GM23338 (cell line): Measurements from ENCODE around the gene PCDHGC4. TPM values are rescaled to one million over a fixed set of nuclear protein-coding genes. Genes with fewer than 3 reads are reported as not detected.
A peak's percentile ranks its signal among the peaks of the same experiment; 100 is the strongest.

Experiments
- ATAC-seq: fragments of 200-7000 bp; cut with Tn5 transposase; 3 replicates; pipeline ENCODE4 v1.9.1; 2020
- DNase-seq: peaks from one replicate; pipeline ENCODE4 v3.0.0-alpha.2; 2015; ENCODE audit warnings: low spot score
- H2AFZ ChIP-seq: fragments of 200-600 bp; sonication (generic); 2 replicates; pipeline ENCODE4 v1.8.0; 2016; ENCODE audit warnings: antibody characterized with exemption, mild to moderate bottlenecking, moderate library complexity
- H3F3A ChIP-seq: fragments of 200-600 bp; sonication (generic); replicated peaks from 2 replicates; pipeline ENCODE4 v1.8.0; 2017; ENCODE audit warnings: antibody characterized with exemption, mixed run types, low read depth
- H3K27ac ChIP-seq: fragments of 200-600 bp; sonication (generic); 2 replicates; pipeline ENCODE4 v1.6.1; 2016; ENCODE audit warnings: low read depth
- H3K27me3 ChIP-seq: fragments of 200-600 bp; sonication (generic); 2 replicates; pipeline ENCODE4 v1.8.0; 2016; ENCODE audit warnings: mild to moderate bottlenecking, mixed run types, moderate library complexity; ENCODE audit not compliant: insufficient read depth
- H3K36me3 ChIP-seq: fragments of 200-600 bp; sonication (generic); 2 replicates; pipeline ENCODE4 v1.8.0; 2016; ENCODE audit warnings: mild to moderate bottlenecking; ENCODE audit not compliant: insufficient read depth
- H3K4me1 ChIP-seq: fragments of 200-600 bp; sonication (generic); 2 replicates; pipeline ENCODE4 v1.8.0; 2016; ENCODE audit warnings: mild to moderate bottlenecking, moderate library complexity; ENCODE audit not compliant: insufficient read depth
- H3K4me2 ChIP-seq: fragments of 200-600 bp; sonication (generic); 2 replicates; pipeline ENCODE4 v1.7.1; 2017; ENCODE audit warnings: mixed run types
- H3K4me3 ChIP-seq: fragments of 200-600 bp; sonication (generic); 2 replicates; pipeline ENCODE4 v1.6.1; 2016; ENCODE audit warnings: mixed run types
- H3K79me2 ChIP-seq: fragments of 200-600 bp; sonication (generic); replicated peaks from 2 replicates; pipeline ENCODE4 v1.8.0; 2017; ENCODE audit warnings: mild to moderate bottlenecking; ENCODE audit not compliant: insufficient read depth
- H3K9me2 ChIP-seq: fragments of 200-600 bp; sonication (generic); 2 replicates; pipeline ENCODE4 v1.8.0; 2017; ENCODE audit not compliant: insufficient read depth
- H4K20me1 ChIP-seq: fragments of 200-600 bp; sonication (generic); replicated peaks from 2 replicates; pipeline ENCODE4 v1.8.0; 2017; ENCODE audit warnings: mild to moderate bottlenecking; ENCODE audit not compliant: insufficient read depth
- H3K27ac Mint-ChIP-seq: 2 replicates; pipeline ENCODE4 v1.8.0; 2020; ENCODE audit warnings: inconsistent platforms, mild to moderate bottlenecking, moderate library complexity, mixed read lengths
- H3K27me3 Mint-ChIP-seq: 3 replicates; pipeline ENCODE4 v1.8.0; 2022; ENCODE audit warnings: low read depth, mild to moderate bottlenecking, moderate library complexity, mixed read lengths, inconsistent platforms; ENCODE audit not compliant: insufficient read depth, poor library complexity
- H3K36me3 Mint-ChIP-seq: 3 replicates; pipeline ENCODE4 v1.8.0; 2021; ENCODE audit warnings: low read depth, mild to moderate bottlenecking, inconsistent platforms, moderate library complexity, mixed read lengths
- H3K4me1 Mint-ChIP-seq: 3 replicates; pipeline ENCODE4 v1.8.0; 2020; ENCODE audit warnings: mild to moderate bottlenecking, inconsistent platforms, mixed read lengths
- H3K4me3 Mint-ChIP-seq: 3 replicates; pipeline ENCODE4 v1.8.0; 2021; ENCODE audit warnings: moderate library complexity, mild to moderate bottlenecking, inconsistent platforms, mixed read lengths
- H3K9me3 Mint-ChIP-seq: 3 replicates; pipeline ENCODE4 v1.8.0; 2020; ENCODE audit warnings: moderate library complexity, mild to moderate bottlenecking, inconsistent platforms, mixed read lengths
- CTCF ChIP-seq, 2 experiments: fragments of 200-600 bp in 1 of 2; sonication (generic) in 1 of 2; conservative IDR thresholded peaks; 2 replicates each; pipeline versions ENCODE4 v1.5.1 to v1.6.1; 2016 to 2017; ENCODE audit warnings: antibody characterized with exemption in 2 of 2, low read depth in 2 of 2, mild to moderate bottlenecking in 2 of 2, moderate library complexity in 1 of 2
- EZH2 ChIP-seq: fragments of 200-600 bp; sonication (generic); IDR thresholded peaks from one replicate; pipeline ENCODE4 v1.8.0; 2017; ENCODE audit warnings: antibody characterized with exemption, mild to moderate bottlenecking, low read depth; ENCODE audit not compliant: unreplicated experiment
- EZH2phosphoT487 ChIP-seq: fragments of 200-600 bp; sonication (generic); IDR thresholded peaks from one replicate; pipeline ENCODE4 v1.8.1; 2018; ENCODE audit warnings: antibody characterized with exemption; ENCODE audit not compliant: unreplicated experiment
- JUNB ChIP-seq: IDR thresholded peaks from one replicate; pipeline ENCODE4 v1.6.1; 2016; ENCODE audit warnings: antibody characterized with exemption; ENCODE audit not compliant: unreplicated experiment
- NANOG ChIP-seq: IDR thresholded peaks from 2 replicates; pipeline ENCODE4 v1.6.1; 2016; ENCODE audit warnings: antibody characterized with exemption, borderline replicate concordance
- POLR2AphosphoS5 ChIP-seq: IDR thresholded peaks from 2 replicates; pipeline ENCODE4 v1.6.1; 2016; ENCODE audit warnings: antibody characterized with exemption, low read depth
- REST ChIP-seq: IDR thresholded peaks from one replicate; pipeline ENCODE4 v1.6.1; 2018; ENCODE audit warnings: antibody characterized with exemption; ENCODE audit not compliant: unreplicated experiment
- STAT1 ChIP-seq: IDR thresholded peaks from one replicate; pipeline ENCODE4 v1.6.1; 2016; ENCODE audit warnings: antibody characterized with exemption; ENCODE audit not compliant: unreplicated experiment
- ZNF114 ChIP-seq: fragments of 250-450 bp; sonication (Bioruptor Pico); IDR thresholded peaks from 2 replicates; pipeline ENCODE4 v1.5.0; 2020; ENCODE audit warnings: mild to moderate bottlenecking, moderate library complexity
- ZNF331 ChIP-seq: fragments of 250-450 bp; sonication (Bioruptor Pico); IDR thresholded peaks from 2 replicates; pipeline ENCODE4 v1.5.0; 2020; ENCODE audit warnings: low read depth, mild to moderate bottlenecking, moderate library complexity
- polyA plus RNA-seq: library from polyadenylated mRNA; unstranded; fragments of >200 nt; fragmentation: Nextera tagmentation; extraction: Ambion mirVana; gene quantifications from 2 replicates; pipeline ENCODE4 v1.2.1, GENCODE V29; 2016
- total RNA-seq: library from RNA; depleted of rRNA; stranded (reverse); fragments of >200 nt; shearing (Covaris generic); gene quantifications from 2 replicates; pipeline ENCODE4 v1.2.3, GENCODE V29; 2014

The PCDHGC4 gene
- total and polyA plus RNA-seq, 2 experiments from 2014 or later, result 0.31 to 3.0 TPM

- Histone ChIP-seq H3K4me3 (no peak overlapping the region), H4K20me1 (peaks cover 4% of the 10 kb centered on the region), H3K27me3 (no peaks in the 10 kb centered on the region), H2AFZ (no peak overlapping the region), H3K4me1 (peaks cover 9% of the 10 kb centered on the region), H3K9me2 (no peaks in the 10 kb centered on the region), H3K27ac (0 out of 2 replicates have a peak overlapping the region, but pooled peaks have one; percentile 32), H3K79me2 (0 out of 2 replicates have a peak, but pooled peaks cover 3% of the 10 kb centered on the region), H3F3A (no peaks in the 10 kb centered on the region), H3K4me2 (no peak overlapping the region), H3K36me3 (peaks cover 27% of the 10 kb centered on the region)
- H3K27ac Mint-ChIP-seq, result no peak overlapping the region; the same call in 1 of the 2 replicates
- ATAC-seq, result no peak
- no peak for DNase-seq
- no peak for TF ChIP-seq POLR2AphosphoS5
- TF ChIP-seq NANOG, result no peak
- no peak for TF ChIP-seq ZNF114
- no peak for TF ChIP-seq EZH2phosphoT487
- peaks cover 13% of the 10 kb centered on the region for H3K27me3 Mint-ChIP-seq
- H3K4me1 Mint-ChIP-seq, result peaks cover 26% of the 10 kb centered on the region
- no peaks in the 10 kb centered on the region; the same call in 2 of the 3 replicates for H3K9me3 Mint-ChIP-seq
- peaks cover 58% of the 10 kb centered on the region for H3K36me3 Mint-ChIP-seq
- no peak overlapping the region for H3K4me3 Mint-ChIP-seq
Measured at GRCh38 chr5:141517880-141518617, 33.2 kb downstream of the PCDHGC4 start.

- DNase-seq (no peak), ATAC-seq (no peak)
- no peaks in the 10 kb centered on the region for H3F3A ChIP-seq
- peaks cover 59% of the 10 kb centered on the region for H3K36me3 Mint-ChIP-seq
- H3K27me3 Mint-ChIP-seq, result peaks cover 10% of the 10 kb centered on the region
- H3K4me3 Mint-ChIP-seq, result no peak overlapping the region
- H3K36me3 ChIP-seq, result peaks cover 27% of the 10 kb centered on the region
- peaks cover 9% of the 10 kb centered on the region for H3K4me1 ChIP-seq
- H3K9me3 Mint-ChIP-seq, result no peaks in the 10 kb centered on the region; the same call in 2 of the 3 replicates
- no peak overlapping the region for H3K4me3 ChIP-seq
- H3K27ac ChIP-seq, result no peak overlapping the region
- no peak overlapping the region for H3K27ac Mint-ChIP-seq
- H3K9me2 ChIP-seq, result no peaks in the 10 kb centered on the region
- 0 out of 2 replicates have a peak, but pooled peaks cover 6% of the 10 kb centered on the region for H3K79me2 ChIP-seq
- H3K4me1 Mint-ChIP-seq, result peaks cover 25% of the 10 kb centered on the region
- no peak overlapping the region for H3K4me2 ChIP-seq
- H2AFZ ChIP-seq, result no peak overlapping the region
- H3K27me3 ChIP-seq, result no peaks in the 10 kb centered on the region
- H4K20me1 ChIP-seq, result peaks cover 4% of the 10 kb centered on the region
- TF ChIP-seq ZNF114 (no peak), STAT1 (no peak), POLR2AphosphoS5 (no peak), NANOG (no peak), JUNB (no peak), REST (no peak), EZH2phosphoT487 (no peak), ZNF331 (CRISPR knock-in tag) (no peak), CTCF (conservative IDR thresholded peaks at IDR 0.05; ENCODE audit: low read depth in 2 of 2) (no peak), EZH2 (no peak)
Measured at GRCh38 chr5:141518618-141519015, 33.8 kb downstream of the PCDHGC4 start.
